ENCODE data around the gene RPS6KA3.

Gene RPS6KA3

GRCh38 chrX:20260885-20261284, 5.8 kb downstream of the RPS6KA3 start:
- no peak overlapping the region for H4K8ac ChIP-seq (ENCODE audit: low read length)
- H3K36me3 ChIP-seq (ENCODE audit: control insufficient read depth in 1 of 2, insufficient read depth in 2 of 2, low read depth in 1 of 2, low read length in 2 of 2) = peaks cover 0 to 2% of the 10 kb centered on the region in 2 experiments
- no peak overlapping the region for H3K4me3 ChIP-seq (ENCODE audit: insufficient read depth in 1 of 2, low read depth in 1 of 2, low read length in 2 of 2)
- no peak overlapping the region for H2AFZ ChIP-seq (ENCODE audit: low read depth, low read length)
- no peak overlapping the region for H3K4me2 ChIP-seq (ENCODE audit: low read length, poor library complexity, severe bottlenecking)
- no peak overlapping the region for H3K23ac ChIP-seq (ENCODE audit: low read length in 2 of 2)
- no peak overlapping the region for H2AK5ac ChIP-seq (ENCODE audit: low read length, severe bottlenecking)
- H2BK5ac ChIP-seq (ENCODE audit: low read depth, low read length, poor library complexity, severe bottlenecking) = no peak overlapping the region
- H2BK120ac ChIP-seq (ENCODE audit: low read depth, low read length) = no peak overlapping the region
- no peak overlapping the region for H3K14ac ChIP-seq (ENCODE audit: low read length in 2 of 2)
- no peak overlapping the region for H3K27ac ChIP-seq (ENCODE audit: low read length, poor library complexity, severe bottlenecking)
- no peak overlapping the region for H4K91ac ChIP-seq (ENCODE audit: low read length)
- H3K27me3 ChIP-seq (ENCODE audit: control insufficient read depth in 1 of 2, insufficient read depth in 1 of 2, low read length in 2 of 2) = no peaks in the 10 kb centered on the region
- no peak overlapping the region for H3K9ac ChIP-seq (ENCODE audit: low read length)
- H3K4ac ChIP-seq (ENCODE audit: low read depth in 1 of 2, low read length in 2 of 2) = no peak overlapping the region
- no peak for DNase-seq
- WGBS = 66% methylated on average over 2 of the region's 2 CpGs
- no peak overlapping the region for H2BK12ac ChIP-seq (ENCODE audit: low read length in 2 of 2)
- no peaks in the 10 kb centered on the region for H3K9me3 ChIP-seq (ENCODE audit: control insufficient read depth, low read length)
- no peaks in the 10 kb centered on the region for H3K4me1 ChIP-seq (ENCODE audit: control insufficient read depth, insufficient read depth, low read depth, low read length)
- no peak overlapping the region for H2BK15ac ChIP-seq (ENCODE audit: low read depth, poor library complexity, severe bottlenecking)
- no peak overlapping the region for H3K18ac ChIP-seq (ENCODE audit: low read depth in 1 of 2, low read length in 2 of 2)
- peaks cover 1% of the 10 kb centered on the region for H3K79me1 ChIP-seq (replicated peaks; ENCODE audit: low read length, poor library complexity, severe bottlenecking)

- no peak overlapping the region for H3K4me2 ChIP-seq (ENCODE audit: low read length, poor library complexity, severe bottlenecking)
- no peak overlapping the region for H2BK12ac ChIP-seq (ENCODE audit: low read length in 2 of 2)
- H3K4ac ChIP-seq (ENCODE audit: low read depth in 1 of 2, low read length in 2 of 2) = no peak overlapping the region
- no peak overlapping the region for H3K27ac ChIP-seq (ENCODE audit: low read length, poor library complexity, severe bottlenecking)
- H2AFZ ChIP-seq (ENCODE audit: low read depth, low read length) = no peak overlapping the region
- H3K4me3 ChIP-seq (ENCODE audit: insufficient read depth in 1 of 2, low read depth in 1 of 2, low read length in 2 of 2) = no peak overlapping the region
- no peak overlapping the region for H2BK15ac ChIP-seq (ENCODE audit: low read depth, poor library complexity, severe bottlenecking)
- peaks cover 3% of the 10 kb centered on the region for H3K4me1 ChIP-seq (ENCODE audit: control insufficient read depth, insufficient read depth, low read depth, low read length)
- no peaks in the 10 kb centered on the region for H3K27me3 ChIP-seq (ENCODE audit: control insufficient read depth in 1 of 2, insufficient read depth in 1 of 2, low read length in 2 of 2)
- H2BK120ac ChIP-seq (ENCODE audit: low read depth, low read length) = no peak overlapping the region
- no peak overlapping the region for H3K9ac ChIP-seq (ENCODE audit: low read length)
- H4K8ac ChIP-seq (ENCODE audit: low read length) = no peak overlapping the region
- H2AK5ac ChIP-seq (ENCODE audit: low read length, severe bottlenecking) = no peak overlapping the region
- H4K91ac ChIP-seq (ENCODE audit: low read length) = no peak overlapping the region
- no peak for DNase-seq
- H2BK5ac ChIP-seq (ENCODE audit: low read depth, low read length, poor library complexity, severe bottlenecking) = no peak overlapping the region
- 75% methylated on average over 1 of the region's 4 CpGs for WGBS
- no peaks in the 10 kb centered on the region for H3K9me3 ChIP-seq (ENCODE audit: control insufficient read depth, low read length)
- no peak overlapping the region for H3K18ac ChIP-seq (ENCODE audit: low read depth in 1 of 2, low read length in 2 of 2)
- H3K79me1 ChIP-seq (replicated peaks; ENCODE audit: low read length, poor library complexity, severe bottlenecking) = peaks cover 7% of the 10 kb centered on the region
- H3K23ac ChIP-seq (ENCODE audit: low read length in 2 of 2) = no peak overlapping the region
- H3K14ac ChIP-seq (ENCODE audit: low read length in 2 of 2) = no peak overlapping the region
- H3K36me3 ChIP-seq (ENCODE audit: control insufficient read depth in 1 of 2, insufficient read depth in 2 of 2, low read depth in 1 of 2, low read length in 2 of 2) = peaks cover 3 to 6% of the 10 kb centered on the region in 2 experiments
Observed at GRCh38 chrX:20254712-20255299, 11.9 kb downstream of the RPS6KA3 start.

- Histone ChIP-seq H3K18ac (ENCODE audit: low read depth in 1 of 2, low read length in 2 of 2) (no peak overlapping the region), H3K27me3 (ENCODE audit: control insufficient read depth in 1 of 2, insufficient read depth in 1 of 2, low read length in 2 of 2) (no peaks in the 10 kb centered on the region), H4K91ac (ENCODE audit: low read length) (no peak overlapping the region), H3K4me3 (ENCODE audit: insufficient read depth in 1 of 2, low read depth in 1 of 2, low read length in 2 of 2) (no peak overlapping the region), H2BK5ac (ENCODE audit: low read depth, low read length, poor library complexity, severe bottlenecking) (no peak overlapping the region), H3K23ac (ENCODE audit: low read length in 2 of 2) (no peak overlapping the region), H3K14ac (ENCODE audit: low read length in 2 of 2) (no peak overlapping the region), H2BK15ac (ENCODE audit: low read depth, poor library complexity, severe bottlenecking) (no peak overlapping the region), H2AFZ (ENCODE audit: low read depth, low read length) (no peak overlapping the region), H3K4ac (ENCODE audit: low read depth in 1 of 2, low read length in 2 of 2) (no peak overlapping the region), H3K36me3 (ENCODE audit: control insufficient read depth in 1 of 2, insufficient read depth in 2 of 2, low read depth in 1 of 2, low read length in 2 of 2) (peaks cover 3% of the 10 kb centered on the region in 2 experiments), H2BK12ac (ENCODE audit: low read length in 2 of 2) (no peak overlapping the region), H4K8ac (ENCODE audit: low read length) (no peak overlapping the region), H3K4me1 (ENCODE audit: control insufficient read depth, insufficient read depth, low read depth, low read length) (peaks cover 3% of the 10 kb centered on the region), H3K4me2 (ENCODE audit: low read length, poor library complexity, severe bottlenecking) (no peak overlapping the region), H2BK120ac (ENCODE audit: low read depth, low read length) (no peak overlapping the region), H3K27ac (ENCODE audit: low read length, poor library complexity, severe bottlenecking) (no peak overlapping the region), H3K79me1 (replicated peaks; ENCODE audit: low read length, poor library complexity, severe bottlenecking) (peaks cover 8% of the 10 kb centered on the region), H3K9me3 (ENCODE audit: control insufficient read depth, low read length) (no peaks in the 10 kb centered on the region), H3K9ac (ENCODE audit: low read length) (no peak overlapping the region), H2AK5ac (ENCODE audit: low read length, severe bottlenecking) (no peak overlapping the region)
- DNase-seq = no peak
- WGBS = 75% methylated on average over 1 of the region's 1 CpG
Observed at GRCh38 chrX:20253232-20253543, 13.5 kb downstream of the RPS6KA3 start.

GRCh38 chrX:20252381-20253231, 14.1 kb downstream of the RPS6KA3 start:
- Histone ChIP-seq H2BK12ac (ENCODE audit: low read length in 2 of 2) (no peak overlapping the region), H3K36me3 (ENCODE audit: control insufficient read depth in 1 of 2, insufficient read depth in 2 of 2, low read depth in 1 of 2, low read length in 2 of 2) (peaks cover 3% of the 10 kb centered on the region in 2 experiments), H3K9me3 (ENCODE audit: control insufficient read depth, low read length) (no peaks in the 10 kb centered on the region), H3K4me2 (ENCODE audit: low read length, poor library complexity, severe bottlenecking) (no peak overlapping the region), H3K18ac (ENCODE audit: low read depth in 1 of 2, low read length in 2 of 2) (no peak overlapping the region), H3K4me1 (ENCODE audit: control insufficient read depth, insufficient read depth, low read depth, low read length) (peaks cover 3% of the 10 kb centered on the region), H3K23ac (ENCODE audit: low read length in 2 of 2) (no peak overlapping the region), H3K27me3 (ENCODE audit: control insufficient read depth in 1 of 2, insufficient read depth in 1 of 2, low read length in 2 of 2) (no peaks in the 10 kb centered on the region), H2AK5ac (ENCODE audit: low read length, severe bottlenecking) (no peak overlapping the region), H3K27ac (ENCODE audit: low read length, poor library complexity, severe bottlenecking) (no peak overlapping the region), H2AFZ (ENCODE audit: low read depth, low read length) (no peak overlapping the region), H2BK5ac (ENCODE audit: low read depth, low read length, poor library complexity, severe bottlenecking) (no peak overlapping the region), H4K91ac (ENCODE audit: low read length) (peak overlapping the region; percentile 46), H3K14ac (ENCODE audit: low read length in 2 of 2) (no peak overlapping the region), H2BK15ac (ENCODE audit: low read depth, poor library complexity, severe bottlenecking) (no peak overlapping the region), H4K8ac (ENCODE audit: low read length) (no peak overlapping the region), H3K4ac (ENCODE audit: low read depth in 1 of 2, low read length in 2 of 2) (peak overlapping the region in 1 of 2 experiments; percentile 30), H3K4me3 (ENCODE audit: insufficient read depth in 1 of 2, low read depth in 1 of 2, low read length in 2 of 2) (no peak overlapping the region), H3K9ac (ENCODE audit: low read length) (no peak overlapping the region), H2BK120ac (ENCODE audit: low read depth, low read length) (no peak overlapping the region), H3K79me1 (replicated peaks; ENCODE audit: low read length, poor library complexity, severe bottlenecking) (peaks cover 8% of the 10 kb centered on the region)
- DNase-seq = peak; percentile 54
- WGBS = 60% methylated on average over 2 of the region's 6 CpGs
